Psoas muscle (tissue), 8 donors: ENCODE results near the gene EIF5. TPM values are rescaled to one million over a fixed set of nuclear protein-coding genes. Genes with fewer than 3 reads are reported as not detected.

Experiments
- ATAC-seq, 4 donors: fragments of 200-7000 bp; cut with Tn5 transposase; one replicate each; pipeline ENCODE4 v1.9.1; 2020; ENCODE audit warnings: moderate library complexity in 3 of 4, mild to moderate bottlenecking in 2 of 4
- DNase-seq, 2 donors: peaks; one replicate each; pipeline ENCODE4 v3.0.0-alpha.2; 2020
- H3K27ac ChIP-seq: fragments of 200-600 bp; one replicate; pipeline ENCODE4 v1.8.0; 2022
- H3K27me3 ChIP-seq, 3 donors: fragments of 200-600 bp in 1 of 3; one replicate each; pipeline versions ENCODE4 v1.6.1 to v1.8.0; 2013 to 2022; ENCODE audit warnings: low read length in 2 of 3, mild to moderate bottlenecking in 2 of 3, moderate library complexity in 1 of 3; ENCODE audit not compliant: insufficient read depth in 3 of 3
- H3K36me3 ChIP-seq, 2 donors: fragments of 200-600 bp in 1 of 2; one replicate each; pipeline versions ENCODE4 v1.6.1 to v1.8.0; 2013 to 2022; ENCODE audit warnings: low read depth in 1 of 2, mild to moderate bottlenecking in 1 of 2, moderate library complexity in 1 of 2; ENCODE audit not compliant: insufficient read depth in 1 of 2
- H3K4me1 ChIP-seq: fragments of 200-600 bp; one replicate; pipeline ENCODE4 v1.8.0; 2022
- H3K4me3 ChIP-seq: fragments of 200-600 bp; one replicate; pipeline ENCODE4 v1.8.0; 2022; ENCODE audit warnings: mild to moderate bottlenecking
- H3K9me3 ChIP-seq: fragments of 200-600 bp; one replicate; pipeline ENCODE4 v1.8.0; 2022
- CTCF ChIP-seq: fragments of 200-600 bp; IDR thresholded peaks from one replicate; pipeline ENCODE4 v1.8.0; 2022; ENCODE audit warnings: antibody characterized with exemption
- WGBS, 3 donors: extraction: QIAGEN DNeasy Blood & Tissue Kit; methylation state at CpG; one replicate each; pipeline versions ENCODE4 v1.1.6 to v1.1.7; 2013; 5-methylcytosine and 5-hydroxymethylcytosine counted together
- intact Hi-C, 2 donors: fragments of 100-400 bp; cut with DNase I; formaldehyde crosslinking; loops; one replicate each; pipeline versions ENCODE4 v1.11.0 to v1.14.2; 2022
- polyA plus RNA-seq, 3 donors: library from polyadenylated mRNA; stranded (reverse); fragments of 200-250 nt; gene quantifications; one replicate each; pipeline ENCODE4 v1.2.3, GENCODE V29; 2013
- total RNA-seq, 4 donors: library from RNA; stranded (reverse); fragmentation: NEBNext Ultra II Directional in 2 of 4; extraction: Animal tissue kit (Norgen Biotek cat#: 25700) in 2 of 4; gene quantifications; one replicate each; pipeline versions ENCODE4 v1.2.1 to v1.2.4, GENCODE V29; 2021 to 2023
- donor health status: healthy with polysubstance abuse.
- donor health status: DM: no; HTN: no; CAD: no; lungs with moderate emphysema.
- donor health status: Bipolar disorder and iron deficiency.
- donor health status: healthy.
- donor health status: DM: yes; HTN: yes; CAD: no.
- donor health status: DM: no; HTN: no; CAD: no.
- donor health status: DM: no; HTN: no; CAD: no.
- donor health status: DM: yes; HTN: yes; CAD: no.

EIF5 gene
- total and polyA plus RNA-seq, 7 donors = 163 to 535 (median 381) TPM

- H3K4me1 ChIP-seq = no peaks in the 10 kb centered on the region
- H3K27me3 ChIP-seq = no peaks in the 10 kb centered on the region
- TF ChIP-seq CTCF = no peak
- no peaks in the 10 kb centered on the region for H3K36me3 ChIP-seq
- no peak overlapping the region for H3K4me3 ChIP-seq
- H3K27ac ChIP-seq = no peak overlapping the region
- ATAC-seq (no peak), DNase-seq (no peak)
- H3K9me3 ChIP-seq = no peaks in the 10 kb centered on the region
- intact Hi-C loops = no loop called here
- WGBS, 3 donors = 65 to 81% (median 69%) methylated on average over 10 of the region's 10 CpGs
Measured at GRCh38 chr14:103308717-103309616, 25.1 kb upstream of the EIF5 start.

- no peak for DNase-seq
- TF ChIP-seq CTCF = no peak
- Histone ChIP-seq H3K27ac (no peak overlapping the region), H3K36me3 (no peaks in the 10 kb centered on the region), H3K27me3 (no peaks in the 10 kb centered on the region), H3K9me3 (no peaks in the 10 kb centered on the region), H3K4me1 (peaks cover 7% of the 10 kb centered on the region), H3K4me3 (no peak overlapping the region)
- intact Hi-C loops = no loop called here
- no peak for ATAC-seq
- WGBS, 3 donors = 75 to 83% (median 78%) methylated on average over 12 of the region's 12 CpGs
Measured at GRCh38 chr14:103310576-103311095, 23.4 kb upstream of the EIF5 start.

GRCh38 chr14:103311171-103311997, 22.7 kb upstream of the EIF5 start:
- intact Hi-C loops = no loop called here

GRCh38 chr14:103312006-103312635, 21.9 kb upstream of the EIF5 start:
- no peak for TF ChIP-seq CTCF
- Histone ChIP-seq H3K27me3 (no peaks in the 10 kb centered on the region), H3K9me3 (no peaks in the 10 kb centered on the region), H3K4me1 (peaks cover 13% of the 10 kb centered on the region), H3K4me3 (no peak overlapping the region), H3K36me3 (no peaks in the 10 kb centered on the region), H3K27ac (no peak overlapping the region)
- ATAC-seq (no peak), DNase-seq (no peak)
- WGBS, 3 donors = 86 to 92% (median 89%) methylated on average over 14 of the region's 14 CpGs
- intact Hi-C loops = no loop called here

More at GRCh38 chr14:103311171-103311997, 22.7 kb upstream of the EIF5 start:
- H3K36me3 ChIP-seq = no peaks in the 10 kb centered on the region
- no peak for ATAC-seq
- no peak overlapping the region for H3K27ac ChIP-seq
- no peak overlapping the region for H3K4me3 ChIP-seq
- H3K27me3 ChIP-seq = no peaks in the 10 kb centered on the region
- peaks cover 13% of the 10 kb centered on the region for H3K4me1 ChIP-seq
- 85 to 89% (median 88%) methylated on average over 31 of the region's 31 CpGs for WGBS, 3 donors
- DNase-seq = no peak
- no peak for TF ChIP-seq CTCF
- no peaks in the 10 kb centered on the region for H3K9me3 ChIP-seq
